GM12872 (cell line): Measurements from ENCODE around the gene TMX1.

ENCODE experiments used
- CTCF ChIP-seq: IDR thresholded peaks from 3 replicates; pipeline ENCODE4 v1.5.1; 2011; ENCODE audit warnings: low read depth, mild to moderate bottlenecking, low read length, moderate library complexity; ENCODE audit not compliant: insufficient read depth

TMX1 gene

DNA sequence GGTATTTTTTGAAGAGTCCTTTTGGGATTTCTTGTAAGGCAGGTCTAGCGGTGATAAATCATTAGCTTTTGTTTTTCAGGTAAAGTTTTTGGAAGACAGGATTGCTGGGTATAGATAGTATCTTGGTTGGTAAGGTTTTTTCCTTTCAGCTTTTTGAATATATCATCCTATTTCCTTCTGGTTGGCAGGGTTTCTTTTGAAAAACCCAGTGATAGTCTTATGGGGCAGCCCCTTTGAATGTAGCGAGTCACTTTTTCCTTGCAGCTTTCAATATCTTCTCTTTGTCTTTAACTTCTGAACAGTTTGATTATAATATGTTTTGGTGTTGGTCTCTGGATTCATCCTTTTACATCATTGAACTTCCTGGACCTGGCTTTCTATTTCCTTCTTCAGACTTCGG, 20.2 kb downstream of the TMX1 start:
- no peak for TF ChIP-seq CTCF

GRCh38 chr14:51261151-51261550, 21.1 kb downstream of the TMX1 start:
- TF ChIP-seq CTCF = no peak

GRCh38 chr14:51262868-51263267, 22.8 kb downstream of the TMX1 start:
- no peak for TF ChIP-seq CTCF

GRCh38 chr14:51269634-51270033, 29.6 kb downstream of the TMX1 start:
- TF ChIP-seq CTCF = no peak

GRCh38 chr14:51276605-51277004, 36.6 kb downstream of the TMX1 start:
- no peak for TF ChIP-seq CTCF

DNA sequence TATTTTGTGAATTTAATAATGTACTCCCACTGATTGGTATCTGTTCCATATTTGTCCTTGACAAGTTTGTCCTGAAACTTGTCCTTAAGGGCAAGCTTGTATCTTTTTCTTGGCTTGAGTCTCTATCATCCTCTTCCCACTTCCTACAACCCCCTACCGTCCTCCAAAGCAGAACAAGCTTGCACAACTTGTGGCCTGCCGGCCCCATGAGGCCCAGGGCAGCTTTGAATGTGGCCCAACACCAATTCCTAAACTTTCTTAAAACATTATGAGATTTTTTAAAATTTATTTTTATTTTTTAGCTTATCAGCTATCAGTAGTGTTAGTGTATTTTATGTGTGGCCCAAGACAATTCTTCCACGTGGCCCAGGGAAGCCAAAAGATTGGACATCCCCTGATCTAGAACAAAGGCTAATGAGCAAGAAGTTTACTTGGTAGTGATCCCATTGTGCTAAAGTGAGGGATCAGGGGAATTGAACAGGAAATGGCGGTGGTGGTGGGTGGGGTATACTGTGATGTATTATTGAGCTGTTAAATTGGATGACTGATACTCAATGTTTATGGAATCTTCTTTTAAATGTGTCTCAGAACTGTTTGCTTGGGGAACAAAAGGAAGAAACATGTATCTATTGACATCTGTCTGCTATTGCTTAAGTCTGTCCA, 37.8 kb downstream of the TMX1 start:
- TF ChIP-seq CTCF = no peak

GRCh38 chr14:51282517-51282916, 42.5 kb downstream of the TMX1 start:
- TF ChIP-seq CTCF = no peak
